PC-9 (cell line): ENCODE results near the gene SLC25A42.

Source experiments
- CTCF ChIP-seq: fragments of 200-600 bp; sonication (generic); conservative IDR thresholded peaks from 2 replicates; pipeline ENCODE4 v1.6.1; 2017; ENCODE audit warnings: mixed run types, antibody characterized with exemption, mild to moderate bottlenecking, moderate library complexity
- EZH2 ChIP-seq: fragments of 200-600 bp; sonication (generic); IDR thresholded peaks from 2 replicates; pipeline ENCODE4 v1.8.0; 2017; ENCODE audit warnings: antibody characterized with exemption, low read depth

- TF ChIP-seq CTCF (no peak), EZH2 (no peak)
These were observed 1.2 kb upstream of the SLC25A42 start for GRCh38 chr19:19062454-19063182.
